Measurements from ENCODE around the gene OSBP2. TPM values are rescaled to one million over a fixed set of nuclear protein-coding genes. Genes with fewer than 3 reads are reported as not detected.

OSBP2 gene
- total and polyA plus RNA-seq, 4 donors, result 1.1 to 12.3 (median 2.6) TPM

DNA sequence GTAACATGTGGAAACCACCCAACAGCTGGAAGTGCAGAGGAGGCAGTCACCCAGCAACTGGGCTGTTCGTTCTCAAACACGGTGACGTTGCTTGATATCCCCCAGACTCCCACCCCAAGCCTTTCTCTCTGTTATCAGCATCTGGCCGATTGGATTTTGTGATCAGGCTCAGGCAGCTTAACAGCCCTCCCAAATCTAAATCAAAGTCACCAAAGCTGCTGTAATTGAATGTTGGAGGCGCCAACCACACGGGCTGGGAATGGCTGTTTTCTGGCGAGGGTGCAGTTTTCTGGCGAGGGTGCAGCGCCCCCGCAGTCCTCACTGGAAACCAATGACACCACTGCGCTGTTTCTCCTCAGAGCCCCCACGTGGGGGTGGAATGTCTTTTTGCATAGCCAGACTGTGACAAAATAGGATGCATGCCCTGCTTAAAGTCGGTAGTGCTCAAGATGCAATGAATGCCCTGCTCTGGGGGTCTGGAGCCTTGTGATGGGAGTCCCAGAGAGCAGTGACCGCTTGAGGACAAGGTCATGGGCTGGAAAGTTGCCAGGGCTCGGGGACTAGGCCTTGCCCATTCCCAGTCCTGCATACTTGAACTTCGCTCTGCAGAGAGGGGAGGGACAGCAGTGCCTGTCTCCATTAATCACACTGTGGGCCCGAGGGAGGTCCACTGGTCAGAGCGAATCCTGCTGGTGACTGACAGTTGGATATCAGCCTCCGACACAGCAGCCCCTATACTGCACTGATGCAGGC lies 168.6 kb downstream of the OSBP2 start:
- ATAC-seq (ENCODE audit: insufficient read depth, low FRiP score), result no peak

DNA sequence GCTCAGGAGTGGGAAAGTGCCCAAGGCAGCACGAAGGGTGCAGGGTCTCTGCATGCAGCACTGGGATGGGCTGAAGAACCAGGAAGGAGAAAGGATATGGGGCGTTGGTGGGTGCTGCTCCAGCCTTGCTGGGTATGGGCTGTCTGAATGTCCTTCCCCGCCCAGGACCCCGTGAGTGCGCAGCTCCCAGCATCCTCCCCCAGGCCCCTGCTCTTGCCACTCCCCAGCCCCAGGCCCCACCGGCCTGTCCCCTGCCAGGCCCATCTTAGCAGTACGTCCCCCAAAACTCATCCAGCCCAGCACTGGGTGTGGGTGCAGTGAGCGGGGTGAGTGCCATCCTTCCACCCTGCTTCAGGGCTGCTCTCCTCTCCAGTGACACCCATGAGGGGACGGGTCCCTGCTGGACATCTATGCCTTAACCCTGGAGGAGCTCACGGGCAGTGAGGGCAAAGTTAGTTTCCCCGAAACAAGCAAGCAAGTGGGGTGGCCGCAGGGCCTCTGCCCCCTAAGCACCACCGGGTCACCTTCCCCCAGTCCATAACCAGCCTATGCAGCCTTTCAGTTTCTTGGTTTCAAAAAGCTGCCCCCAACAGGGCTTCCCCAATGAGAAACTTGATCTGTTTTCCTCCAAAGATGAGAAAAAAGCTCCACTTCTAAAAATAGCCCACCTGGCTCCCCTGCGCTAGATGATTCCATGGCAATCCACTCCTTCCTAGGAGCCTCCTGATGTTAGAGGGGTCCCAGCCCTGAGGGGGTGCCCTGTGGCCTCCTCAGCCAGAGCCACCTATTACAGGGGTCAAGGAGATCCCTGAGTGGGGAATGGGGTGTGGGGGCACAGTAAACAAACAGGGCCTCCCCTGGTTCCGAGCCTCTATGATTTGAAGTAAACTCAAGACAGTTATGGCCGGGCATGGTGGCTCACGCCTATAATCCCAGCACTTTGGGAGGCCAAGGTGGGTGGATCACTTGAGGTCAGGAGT lies 170.1 kb downstream of the OSBP2 start:
- DNase-seq, result no peak
- TF ChIP-seq, protein P1, sequence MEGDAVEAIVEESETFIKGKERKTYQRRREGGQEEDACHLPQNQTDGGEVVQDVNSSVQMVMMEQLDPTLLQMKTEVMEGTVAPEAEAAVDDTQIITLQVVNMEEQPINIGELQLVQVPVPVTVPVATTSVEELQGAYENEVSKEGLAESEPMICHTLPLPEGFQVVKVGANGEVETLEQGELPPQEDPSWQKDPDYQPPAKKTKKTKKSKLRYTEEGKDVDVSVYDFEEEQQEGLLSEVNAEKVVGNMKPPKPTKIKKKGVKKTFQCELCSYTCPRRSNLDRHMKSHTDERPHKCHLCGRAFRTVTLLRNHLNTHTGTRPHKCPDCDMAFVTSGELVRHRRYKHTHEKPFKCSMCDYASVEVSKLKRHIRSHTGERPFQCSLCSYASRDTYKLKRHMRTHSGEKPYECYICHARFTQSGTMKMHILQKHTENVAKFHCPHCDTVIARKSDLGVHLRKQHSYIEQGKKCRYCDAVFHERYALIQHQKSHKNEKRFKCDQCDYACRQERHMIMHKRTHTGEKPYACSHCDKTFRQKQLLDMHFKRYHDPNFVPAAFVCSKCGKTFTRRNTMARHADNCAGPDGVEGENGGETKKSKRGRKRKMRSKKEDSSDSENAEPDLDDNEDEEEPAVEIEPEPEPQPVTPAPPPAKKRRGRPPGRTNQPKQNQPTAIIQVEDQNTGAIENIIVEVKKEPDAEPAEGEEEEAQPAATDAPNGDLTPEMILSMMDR (IDR thresholded peaks at IDR 0.05; ENCODE audit: control extremely low read depth, extremely low read depth), result no peak
- Histone ChIP-seq H3K9ac (ENCODE audit: insufficient read depth in 1 of 2, low read length in 2 of 2) (no peak overlapping the region), H3K27ac (ENCODE audit: low read depth in 1 of 2, low read length in 1 of 2) (no peak overlapping the region), H3K27me3 (ENCODE audit: control insufficient read depth in 3 of 3, insufficient read depth in 3 of 3, low read length in 2 of 3) (no peaks in the 10 kb centered on the region), H3K9me3 (ENCODE audit: control insufficient read depth in 4 of 4, insufficient read depth in 3 of 4, low read length in 3 of 4) (no peaks in the 10 kb centered on the region), H3K4me3 (no peak overlapping the region), H3K36me3 (ENCODE audit: control insufficient read depth in 4 of 4, insufficient read depth in 4 of 4, low read length in 4 of 4) (no peaks in the 10 kb centered on the region), H3K4me1 (ENCODE audit: control insufficient read depth in 5 of 5, insufficient read depth in 5 of 5, low read length in 5 of 5) (peaks cover 0 to 24% (median 12%) of the 10 kb centered on the region in 5 donors)
- no peak for ATAC-seq (ENCODE audit: insufficient read depth, low FRiP score)
- WGBS, 2 donors, result 96 to 98% methylated on average over 16 to 17 of the region's 17 CpGs

More for the DNA sequence above, 168.6 kb downstream of the OSBP2 start:
- Histone ChIP-seq H3K27me3 (ENCODE audit: control insufficient read depth in 3 of 3, insufficient read depth in 3 of 3, low read length in 2 of 3) (no peaks in the 10 kb centered on the region), H3K27ac (ENCODE audit: low read depth in 1 of 2, low read length in 1 of 2) (no peak overlapping the region), H3K9me3 (ENCODE audit: control insufficient read depth in 4 of 4, insufficient read depth in 3 of 4, low read length in 3 of 4) (no peaks in the 10 kb centered on the region), H3K36me3 (ENCODE audit: control insufficient read depth in 4 of 4, insufficient read depth in 4 of 4, low read length in 4 of 4) (no peaks in the 10 kb centered on the region), H3K4me3 (no peak overlapping the region), H3K4me1 (ENCODE audit: control insufficient read depth in 5 of 5, insufficient read depth in 5 of 5, low read length in 5 of 5) (peaks cover 0 to 13% (median 5%) of the 10 kb centered on the region in 5 donors), H3K9ac (ENCODE audit: insufficient read depth in 1 of 2, low read length in 2 of 2) (peak overlapping the region in 1 of 2 donors; percentile 19)
- WGBS, 2 donors, result 70 to 75% methylated on average over 19 of the region's 19 CpGs
- TF ChIP-seq, protein P1 (IDR thresholded peaks at IDR 0.05; ENCODE audit: control extremely low read depth, extremely low read depth), result no peak
- peak; percentile 58 to 76 (median 70) for DNase-seq

DNA sequence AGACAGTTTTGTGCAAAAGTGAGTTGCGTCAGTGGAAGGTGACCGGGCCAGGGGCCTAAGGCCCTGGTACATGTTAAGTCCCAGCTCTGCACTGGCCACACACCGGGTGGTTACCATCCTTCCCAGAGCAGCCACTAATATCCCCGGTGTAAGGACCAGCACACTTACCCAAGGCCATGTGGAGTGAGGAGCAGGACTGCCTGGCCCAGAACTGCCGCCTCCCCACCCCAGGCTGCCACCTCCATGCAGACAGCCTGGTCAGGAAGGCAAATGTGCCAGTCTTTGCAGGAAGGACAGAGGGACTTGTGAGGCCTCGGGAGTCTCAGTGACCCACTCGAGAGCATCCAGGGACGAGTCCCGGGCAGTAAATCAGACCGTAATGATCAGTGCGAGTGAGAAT lies 171.0 kb downstream of the OSBP2 start:
- 93 to 96% methylated on average over 11 of the region's 11 CpGs for WGBS, 2 donors
- H3K4me3 ChIP-seq, result no peak overlapping the region
- DNase-seq (no peak), ATAC-seq (ENCODE audit: insufficient read depth, low FRiP score) (no peak)
- no peak overlapping the region for H3K27ac ChIP-seq (ENCODE audit: low read depth in 1 of 2, low read length in 1 of 2)
- no peaks in the 10 kb centered on the region for H3K36me3 ChIP-seq (ENCODE audit: control insufficient read depth in 4 of 4, insufficient read depth in 4 of 4, low read length in 4 of 4)
- H3K4me1 ChIP-seq (ENCODE audit: control insufficient read depth in 5 of 5, insufficient read depth in 5 of 5, low read length in 5 of 5), result peaks cover 0 to 29% (median 12%) of the 10 kb centered on the region in 5 donors
- H3K27me3 ChIP-seq (ENCODE audit: control insufficient read depth in 3 of 3, insufficient read depth in 3 of 3, low read length in 2 of 3), result no peaks in the 10 kb centered on the region
- no peaks in the 10 kb centered on the region for H3K9me3 ChIP-seq (ENCODE audit: control insufficient read depth in 4 of 4, insufficient read depth in 3 of 4, low read length in 3 of 4)
- H3K9ac ChIP-seq (ENCODE audit: insufficient read depth in 1 of 2, low read length in 2 of 2), result no peak overlapping the region
- TF ChIP-seq, protein P1 (IDR thresholded peaks at IDR 0.05; ENCODE audit: control extremely low read depth, extremely low read depth), result no peak

Data from lung (tissue), 12 donors.